GM19351 (cell line): ENCODE data around the gene COL23A1.

Source experiments
- ATAC-seq: cut with Tn5 transposase; IDR thresholded peaks from one replicate; pipeline ENCODE4 v1.9.1; 2021; ENCODE audit warnings: mild to moderate bottlenecking, moderate library complexity; ENCODE audit not compliant: unreplicated experiment

Gene COL23A1

GRCh38 chr5:178535299-178536175 lies 54.7 kb downstream of the COL23A1 start:
- no peak for ATAC-seq

- ATAC-seq, result no peak
Observed at GRCh38 chr5:178533136-178533535, 57.1 kb downstream of the COL23A1 start.

GRCh38 chr5:178532666-178533065 lies 57.5 kb downstream of the COL23A1 start:
- ATAC-seq, result no peak

GRCh38 chr5:178532236-178532635 lies 58.0 kb downstream of the COL23A1 start:
- ATAC-seq, result no peak

- no peak for ATAC-seq
Observed at GRCh38 chr5:178531786-178532185, 58.4 kb downstream of the COL23A1 start.

- no peak for ATAC-seq
Observed at GRCh38 chr5:178530526-178530925, 59.7 kb downstream of the COL23A1 start.

- ATAC-seq, result no peak
Observed at GRCh38 chr5:178529080-178529479, 61.1 kb downstream of the COL23A1 start.

GRCh38 chr5:178527458-178528307 lies 62.5 kb downstream of the COL23A1 start:
- no peak for ATAC-seq

- no peak for ATAC-seq
Observed at GRCh38 chr5:178526773-178527457, 63.3 kb downstream of the COL23A1 start.

- ATAC-seq, result no peak
Observed at GRCh38 chr5:178525906-178526732, 64.1 kb downstream of the COL23A1 start.

- ATAC-seq, result no peak
Observed at GRCh38 chr5:178524093-178524882, 65.9 kb downstream of the COL23A1 start.

- no peak for ATAC-seq
Observed at GRCh38 chr5:178522361-178522760, 67.8 kb downstream of the COL23A1 start.

GRCh38 chr5:178520851-178521250 lies 69.3 kb downstream of the COL23A1 start:
- no peak for ATAC-seq

- no peak for ATAC-seq
Observed at GRCh38 chr5:178519804-178520203, 70.4 kb downstream of the COL23A1 start.

GRCh38 chr5:178519155-178519554 lies 71.0 kb downstream of the COL23A1 start:
- ATAC-seq, result no peak

- ATAC-seq, result no peak
Observed at GRCh38 chr5:178516504-178517235, 73.5 kb downstream of the COL23A1 start.

GRCh38 chr5:178515776-178516503 lies 74.3 kb downstream of the COL23A1 start:
- no peak for ATAC-seq

GRCh38 chr5:178514851-178515418 lies 75.3 kb downstream of the COL23A1 start:
- ATAC-seq, result no peak
